SU-DHL-6 (cell line): ENCODE data around the gene EIF2B2.

Source experiments
- H2AFZ ChIP-seq: fragments of 200-600 bp; sonication (generic); 2 replicates; pipeline ENCODE4 v1.6.1; 2014; ENCODE audit warnings: low read depth, mild to moderate bottlenecking, moderate library complexity, mixed read lengths, antibody characterized with exemption, low read length; ENCODE audit not compliant: severe bottlenecking
- H3F3A ChIP-seq: fragments of 200-600 bp; shearing (Covaris generic); 2 replicates; pipeline ENCODE4 v1.6.0; 2016; ENCODE audit warnings: antibody characterized with exemption, mild to moderate bottlenecking; ENCODE audit not compliant: insufficient read depth
- H3K27ac ChIP-seq: fragments of 200-600 bp; sonication (generic); 2 replicates; pipeline ENCODE4 v1.5.1; 2016; ENCODE audit warnings: low read depth, mild to moderate bottlenecking, low read length, moderate library complexity, mixed read lengths
- H3K27me3 ChIP-seq: fragments of 200-600 bp; sonication (generic), shearing (Covaris generic); 2 replicates; pipeline ENCODE4 v1.6.0; 2014; ENCODE audit warnings: mild to moderate bottlenecking, low read length
- H3K36me3 ChIP-seq: fragments of 200-600 bp; sonication (generic); 2 replicates; pipeline ENCODE4 v1.6.1; 2014; ENCODE audit warnings: mild to moderate bottlenecking, low read length, mixed read lengths
- H3K4me2 ChIP-seq: fragments of 300-600, 200-600 bp; shearing (Covaris generic), sonication (generic); 2 replicates; pipeline ENCODE4 v1.6.0; 2014; ENCODE audit warnings: low read length, low read depth, mild to moderate bottlenecking; ENCODE audit not compliant: poor library complexity, severe bottlenecking
- H3K4me3 ChIP-seq: fragments of 200-600 bp; sonication (generic); 2 replicates; pipeline ENCODE4 v1.5.1; 2014; ENCODE audit warnings: antibody characterized with exemption, low read length, mild to moderate bottlenecking, mixed read lengths; ENCODE audit not compliant: insufficient read depth, poor library complexity, severe bottlenecking
- H3K79me2 ChIP-seq: fragments of 200-600 bp; sonication (generic); 2 replicates; pipeline ENCODE4 v1.6.1; 2014; ENCODE audit warnings: mild to moderate bottlenecking, low read length, moderate library complexity; ENCODE audit not compliant: insufficient read depth
- H3K9ac ChIP-seq: fragments of 200-600 bp; sonication (generic); 2 replicates; pipeline ENCODE4 v1.7.0; 2014; ENCODE audit warnings: mild to moderate bottlenecking, low read length
- H3K9me2 ChIP-seq: fragments of 200-600 bp; sonication (generic); replicated peaks from 2 replicates; pipeline ENCODE4 v1.6.1; 2014; ENCODE audit warnings: low read length; ENCODE audit not compliant: insufficient read depth
- H3K9me3 ChIP-seq: fragments of 200-600 bp; sonication (generic); 2 replicates; pipeline ENCODE4 v1.6.1; 2014; ENCODE audit warnings: low read length, mixed read lengths; ENCODE audit not compliant: insufficient read depth
- H4K20me1 ChIP-seq: fragments of 200-600 bp; sonication (generic); 2 replicates; pipeline ENCODE4 v1.6.1; 2014; ENCODE audit warnings: low read depth, mild to moderate bottlenecking, antibody characterized with exemption, low read length, moderate library complexity, mixed read lengths
- EZH2phosphoT487 ChIP-seq: fragments of 200-600 bp; sonication (generic), shearing (Covaris generic); conservative IDR thresholded peaks from 2 replicates; pipeline ENCODE4 v1.6.1; 2018; ENCODE audit warnings: mild to moderate bottlenecking, antibody characterized with exemption, low read length, moderate library complexity, mixed read lengths
- TF ChIP-seq, protein P1 (sequence below): fragments of 200-600 bp; sonication (generic); IDR thresholded peaks from one replicate; pipeline ENCODE4 v1.5.1; 2017; ENCODE audit warnings: antibody characterized with exemption, mild to moderate bottlenecking, low read length, moderate library complexity; ENCODE audit not compliant: insufficient read depth, poor library complexity, severe bottlenecking

EIF2B2 gene

DNA sequence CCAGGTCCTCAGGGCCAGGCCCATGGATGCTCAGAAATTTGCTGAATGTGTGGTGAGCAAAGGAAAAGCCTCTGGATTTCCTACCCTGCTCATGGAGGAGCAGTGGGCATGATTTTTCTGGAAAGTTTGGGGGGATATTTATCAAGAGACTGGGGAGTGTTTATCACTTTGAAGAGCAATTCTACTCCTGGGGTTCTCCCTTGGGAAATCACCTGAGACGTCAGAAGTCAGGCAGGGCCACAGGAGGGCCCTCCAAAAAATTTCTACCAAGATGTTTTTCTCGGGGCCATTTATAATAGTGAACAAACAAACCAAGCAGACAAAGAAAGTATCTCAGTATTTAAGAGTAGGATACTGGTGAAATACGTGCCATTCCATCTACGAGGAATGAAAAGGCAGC is 20.1 kb upstream of the EIF2B2 start:
- Histone ChIP-seq H3K36me3 (no peaks in the 10 kb centered on the region), H2AFZ (no peak overlapping the region), H3K79me2 (no peaks in the 10 kb centered on the region), H3K27ac (no peak overlapping the region), H3K27me3 (no peaks in the 10 kb centered on the region), H3F3A (no peaks in the 10 kb centered on the region), H4K20me1 (no peaks in the 10 kb centered on the region), H3K9me3 (no peaks in the 10 kb centered on the region), H3K9me2 (no peaks in the 10 kb centered on the region), H3K4me3 (no peak overlapping the region), H3K4me2 (no peak overlapping the region), H3K9ac (no peak overlapping the region)
- TF ChIP-seq, protein P1, sequence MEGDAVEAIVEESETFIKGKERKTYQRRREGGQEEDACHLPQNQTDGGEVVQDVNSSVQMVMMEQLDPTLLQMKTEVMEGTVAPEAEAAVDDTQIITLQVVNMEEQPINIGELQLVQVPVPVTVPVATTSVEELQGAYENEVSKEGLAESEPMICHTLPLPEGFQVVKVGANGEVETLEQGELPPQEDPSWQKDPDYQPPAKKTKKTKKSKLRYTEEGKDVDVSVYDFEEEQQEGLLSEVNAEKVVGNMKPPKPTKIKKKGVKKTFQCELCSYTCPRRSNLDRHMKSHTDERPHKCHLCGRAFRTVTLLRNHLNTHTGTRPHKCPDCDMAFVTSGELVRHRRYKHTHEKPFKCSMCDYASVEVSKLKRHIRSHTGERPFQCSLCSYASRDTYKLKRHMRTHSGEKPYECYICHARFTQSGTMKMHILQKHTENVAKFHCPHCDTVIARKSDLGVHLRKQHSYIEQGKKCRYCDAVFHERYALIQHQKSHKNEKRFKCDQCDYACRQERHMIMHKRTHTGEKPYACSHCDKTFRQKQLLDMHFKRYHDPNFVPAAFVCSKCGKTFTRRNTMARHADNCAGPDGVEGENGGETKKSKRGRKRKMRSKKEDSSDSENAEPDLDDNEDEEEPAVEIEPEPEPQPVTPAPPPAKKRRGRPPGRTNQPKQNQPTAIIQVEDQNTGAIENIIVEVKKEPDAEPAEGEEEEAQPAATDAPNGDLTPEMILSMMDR: no peak
- no peak for TF ChIP-seq EZH2phosphoT487

DNA sequence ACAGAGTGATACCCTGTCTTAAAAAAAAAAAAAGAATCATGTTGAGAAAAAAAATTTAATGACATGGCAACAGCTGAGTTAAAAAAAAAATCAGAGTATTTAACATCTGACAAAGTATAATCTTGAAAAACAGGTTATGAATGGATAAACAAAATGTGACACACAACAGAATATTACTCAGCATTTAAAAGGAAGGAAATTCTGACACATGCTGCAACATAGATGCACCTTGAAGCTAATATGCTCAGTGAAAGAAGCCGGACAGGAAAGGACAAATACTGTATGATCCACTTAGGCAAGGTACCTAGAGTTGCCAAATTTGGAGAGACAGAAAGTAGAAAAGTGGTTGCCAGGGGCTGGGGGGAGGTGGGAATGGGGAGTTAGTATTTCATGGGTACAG is 19.4 kb upstream of the EIF2B2 start:
- no peaks in the 10 kb centered on the region for H3K9me2 ChIP-seq
- no peak overlapping the region for H2AFZ ChIP-seq
- no peaks in the 10 kb centered on the region for H3K27me3 ChIP-seq
- H4K20me1 ChIP-seq: no peaks in the 10 kb centered on the region
- H3K4me2 ChIP-seq: no peak overlapping the region
- no peaks in the 10 kb centered on the region for H3K79me2 ChIP-seq
- no peaks in the 10 kb centered on the region for H3F3A ChIP-seq
- no peak for TF ChIP-seq EZH2phosphoT487
- TF ChIP-seq, protein P1: no peak
- H3K9me3 ChIP-seq: no peaks in the 10 kb centered on the region
- no peaks in the 10 kb centered on the region for H3K36me3 ChIP-seq
- no peak overlapping the region for H3K4me3 ChIP-seq
- no peak overlapping the region for H3K9ac ChIP-seq
- H3K27ac ChIP-seq: no peak overlapping the region

DNA sequence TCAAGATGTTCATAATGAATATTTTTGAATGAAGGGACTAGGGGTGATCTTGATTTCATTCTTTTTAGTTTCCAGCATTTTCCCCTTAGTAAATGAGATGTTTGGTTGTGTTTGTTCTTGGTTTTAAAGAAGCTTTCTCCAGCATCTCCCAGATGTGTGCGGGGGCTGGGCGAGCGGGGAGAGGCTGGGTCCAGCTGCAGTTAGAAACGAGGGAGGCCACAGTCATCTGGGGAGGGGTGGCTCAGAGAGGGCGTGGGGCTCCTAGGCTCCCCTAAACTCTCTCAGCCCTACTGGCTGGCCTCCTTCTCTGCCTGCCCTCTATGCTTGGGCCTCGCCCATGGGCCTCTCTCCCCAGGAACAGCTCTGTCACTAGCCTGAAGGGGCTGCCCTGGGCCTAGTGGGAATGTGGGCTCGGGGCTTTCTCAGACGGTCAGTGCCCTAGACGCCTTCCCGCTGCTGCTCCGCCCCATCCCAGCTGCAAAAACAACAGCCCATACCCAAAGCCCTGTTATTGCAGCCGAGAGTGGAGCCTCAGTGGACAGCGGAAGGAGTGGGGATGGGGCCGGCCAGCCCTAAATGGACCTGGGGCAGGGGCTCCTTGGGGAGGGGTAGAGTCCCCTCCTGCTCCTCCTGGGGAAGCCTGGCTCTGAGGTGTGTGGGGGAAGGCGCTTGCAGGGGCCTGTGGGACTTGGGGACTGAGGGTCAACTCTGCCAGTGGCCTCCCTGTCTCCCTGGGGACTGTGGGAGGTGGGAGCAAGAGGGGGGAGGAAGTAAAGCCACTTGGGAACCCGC is 18.3 kb upstream of the EIF2B2 start:
- Histone ChIP-seq H3K9ac (no peak overlapping the region), H3K4me2 (no peak overlapping the region), H3K27me3 (no peaks in the 10 kb centered on the region), H3K4me3 (no peak overlapping the region), H4K20me1 (no peaks in the 10 kb centered on the region), H3K9me2 (no peaks in the 10 kb centered on the region), H3K36me3 (no peaks in the 10 kb centered on the region), H3K27ac (no peak overlapping the region), H2AFZ (no peak overlapping the region), H3K9me3 (no peaks in the 10 kb centered on the region), H3K79me2 (no peaks in the 10 kb centered on the region), H3F3A (no peaks in the 10 kb centered on the region)
- TF ChIP-seq, protein P1: no peak
